HG03097 (cell line): ENCODE measurements around the gene C17orf58.
A peak's percentile ranks its signal among the peaks of the same experiment; 100 is the strongest.
"Not testable (repeated sequence)": the region's sequence is repeated elsewhere in the genome, so short reads cannot be mapped to it uniquely, and the experiment has no call there.

Experiments
- ATAC-seq: cut with Tn5 transposase; IDR thresholded peaks from one replicate; pipeline ENCODE4 v1.9.1; 2021; ENCODE audit not compliant: unreplicated experiment, low FRiP score

C17orf58 gene

DNA sequence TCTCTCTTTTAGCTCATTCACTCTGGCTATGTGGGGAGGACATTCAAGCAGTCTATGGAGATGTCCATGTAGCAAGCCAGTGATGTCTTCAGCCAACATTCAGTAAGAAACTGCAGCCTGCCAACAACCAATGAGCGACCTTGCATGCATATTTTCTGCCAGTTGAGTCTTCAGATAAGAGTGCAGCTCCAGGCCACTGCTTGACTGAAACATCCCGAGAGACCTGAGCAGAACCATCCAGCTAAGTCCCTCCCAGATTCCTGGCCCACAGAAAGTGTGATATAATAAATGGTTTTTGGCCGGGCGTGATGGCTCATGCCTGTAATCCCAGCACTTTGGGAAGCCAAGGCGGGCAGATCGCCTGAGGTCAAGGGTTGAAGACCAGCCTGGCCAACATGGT is 10.5 kb upstream of the C17orf58 start:
- ATAC-seq: no peak

GRCh38 chr17:68004201-68004600 is 7.9 kb upstream of the C17orf58 start:
- no peak for ATAC-seq

- ATAC-seq: no peak
Measured at GRCh38 chr17:67999291-67999911, 3.1 kb upstream of the C17orf58 start.

- no peak for ATAC-seq
Measured at GRCh38 chr17:67998466-67998865, 2.2 kb upstream of the C17orf58 start.

GRCh38 chr17:67995570-67996263 is 552 bp downstream of the C17orf58 start:
- no peak for ATAC-seq

GRCh38 chr17:67994817-67995569 is 1.3 kb downstream of the C17orf58 start:
- ATAC-seq: no peak

- ATAC-seq: peak; percentile 3
Measured at GRCh38 chr17:67993998-67994361, 2.3 kb downstream of the C17orf58 start.

- peak; percentile 68 for ATAC-seq
Measured at GRCh38 chr17:67993153-67993997, 2.9 kb downstream of the C17orf58 start.

DNA sequence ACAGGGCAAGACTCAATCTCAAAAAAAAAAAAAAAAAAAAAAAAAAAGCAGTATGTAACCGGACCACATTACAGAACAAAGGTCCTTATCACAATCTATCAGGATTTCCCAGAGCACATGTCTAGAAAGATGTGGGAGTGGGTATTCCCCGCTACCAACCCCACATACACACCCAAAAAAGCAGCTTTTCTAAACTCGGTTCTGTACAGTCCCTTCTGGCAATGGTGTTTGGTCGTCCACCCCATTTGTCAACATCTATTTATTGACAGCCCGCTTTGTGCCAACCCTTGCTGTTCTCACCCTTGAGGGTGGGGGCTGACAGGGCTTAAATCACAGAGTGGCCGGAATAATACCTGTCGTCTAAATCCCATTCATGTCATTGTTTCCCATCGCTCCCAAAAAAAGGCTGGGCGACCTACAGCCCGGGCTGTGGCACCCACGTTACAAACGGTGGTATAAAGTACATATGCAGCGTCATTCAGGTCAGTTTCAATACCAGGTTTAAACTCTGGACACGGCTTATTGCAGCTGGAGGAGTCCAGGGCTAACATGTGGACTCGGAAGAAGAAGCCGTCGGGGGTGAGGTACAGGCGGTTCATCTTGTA is 3.6 kb downstream of the C17orf58 start:
- ATAC-seq: peak; percentile 4

- no peak for ATAC-seq
Measured at GRCh38 chr17:67990909-67991308, 5.4 kb downstream of the C17orf58 start.

GRCh38 chr17:67983383-67983688 is 12.9 kb downstream of the C17orf58 start:
- no peak for ATAC-seq

- no peak for ATAC-seq
Measured at GRCh38 chr17:67982686-67983382, 13.4 kb downstream of the C17orf58 start.

DNA sequence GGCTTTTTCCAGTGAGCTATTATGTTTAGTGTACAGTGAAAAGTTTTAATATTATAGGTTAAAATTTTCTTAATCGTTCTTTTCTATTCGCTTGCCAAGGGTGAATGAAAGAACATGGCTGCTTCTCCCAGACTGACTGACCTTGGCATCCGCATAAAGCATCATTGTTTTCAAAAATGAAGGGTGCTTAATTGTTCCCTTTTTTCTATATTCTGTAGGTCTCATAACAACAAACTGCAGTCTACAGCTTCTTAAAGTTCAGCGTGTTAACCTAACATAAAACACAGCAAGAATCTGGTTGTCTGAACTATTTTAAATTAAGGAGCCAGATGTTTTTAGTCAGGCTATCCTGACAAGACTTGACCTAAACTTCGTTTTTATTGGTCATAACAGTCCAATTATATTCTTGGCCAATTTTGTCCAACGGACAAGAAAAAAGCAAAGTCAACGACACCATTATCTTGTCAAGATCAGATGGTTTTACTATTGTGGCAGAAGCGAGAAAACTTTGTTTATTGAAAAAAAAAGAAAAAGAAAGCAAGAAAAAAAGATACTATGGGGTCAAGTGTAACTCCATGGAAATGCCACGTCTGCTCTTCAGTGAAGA is 14.1 kb downstream of the C17orf58 start:
- ATAC-seq: no peak

DNA sequence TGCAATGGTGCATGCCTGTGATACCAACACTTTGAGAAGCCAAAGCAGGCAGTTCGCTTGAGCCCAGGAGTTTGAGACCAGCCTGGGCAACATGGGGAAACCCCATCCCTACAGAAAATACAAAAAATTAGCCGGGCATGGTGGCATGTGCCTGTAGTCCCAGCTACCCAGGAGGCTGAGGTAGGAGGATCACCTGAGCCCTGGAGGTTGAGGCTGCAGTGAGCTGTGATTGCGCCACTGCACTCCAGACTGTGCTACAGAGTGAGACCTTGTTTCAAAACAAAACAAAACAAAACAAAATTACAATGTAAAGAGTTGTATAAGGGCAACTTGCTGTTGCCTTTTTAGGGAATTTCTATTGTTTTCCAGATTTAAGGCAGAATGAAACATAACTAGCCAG is 15.4 kb downstream of the C17orf58 start:
- not testable (repeated sequence) for ATAC-seq

DNA sequence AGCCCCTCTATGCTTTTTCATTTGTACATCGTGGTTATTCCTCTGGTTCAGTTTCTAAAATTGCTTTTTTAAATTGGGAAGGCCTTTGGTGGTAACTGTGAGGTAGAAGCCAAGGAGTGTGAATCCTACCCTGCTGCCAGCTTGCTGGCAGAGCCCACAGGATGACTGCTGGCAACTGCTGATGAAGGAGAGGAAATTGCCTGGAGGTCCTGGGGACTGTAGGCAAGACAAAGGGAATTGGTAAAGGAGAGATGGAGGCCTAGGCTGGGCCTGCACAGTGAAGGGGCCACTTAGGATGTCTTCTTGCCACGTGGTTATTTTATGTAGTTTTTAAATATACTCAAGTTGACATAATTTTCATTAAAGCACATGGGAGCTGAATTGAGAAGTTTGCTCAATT is 15.8 kb downstream of the C17orf58 start:
- ATAC-seq: no peak

DNA sequence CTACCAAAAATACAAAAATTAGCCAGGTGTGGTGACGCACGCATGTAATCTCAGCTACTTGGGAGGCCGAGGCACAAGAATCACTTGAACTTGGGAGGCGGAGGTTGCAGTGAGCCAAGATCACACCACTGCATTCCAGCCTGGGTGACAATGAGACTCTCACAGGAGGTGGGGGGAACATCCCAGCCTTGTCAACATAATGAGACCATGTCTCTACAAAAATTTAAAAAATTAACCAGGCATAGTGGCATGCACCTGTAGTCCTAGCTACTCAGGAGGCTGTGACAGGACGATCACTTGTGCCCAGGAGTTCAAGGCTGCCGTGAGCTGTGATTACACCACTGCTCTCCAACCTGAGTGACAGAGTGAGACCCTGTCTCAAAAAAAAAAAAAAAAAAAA is 20.0 kb downstream of the C17orf58 start:
- ATAC-seq: not testable (repeated sequence)

- ATAC-seq: no peak
Measured at GRCh38 chr17:67974598-67975066, 21.6 kb downstream of the C17orf58 start.

- no peak for ATAC-seq
Measured at GRCh38 chr17:67974185-67974584, 22.1 kb downstream of the C17orf58 start.

GRCh38 chr17:67970783-67971182 is 25.5 kb downstream of the C17orf58 start:
- ATAC-seq: no peak
